Measurements from ENCODE around the gene AKR1C1. TPM values are rescaled to one million over a fixed set of nuclear protein-coding genes. Genes with fewer than 3 reads are reported as not detected.
"Not testable (repeated sequence)": the region's sequence is repeated elsewhere in the genome, so short reads cannot be mapped to it uniquely, and the experiment has no call there.

The AKR1C1 gene
- total RNA-seq, 2 experiments from 2014 or later, result not detected

GRCh38 chr10:5013385-5013784, 50.2 kb downstream of the AKR1C1 start:
- Histone ChIP-seq H2AFZ (ENCODE audit: low read length) (no peak overlapping the region), H3K4me3 (ENCODE audit: low read depth, low read length, poor library complexity, severe bottlenecking) (no peak overlapping the region), H3K27ac (ENCODE audit: low read depth, low read length, poor library complexity, severe bottlenecking) (no peak overlapping the region), H3K36me3 (ENCODE audit: insufficient read depth, low read length) (no peaks in the 10 kb centered on the region), H3K4me2 (ENCODE audit: low read length) (no peak overlapping the region), H3K79me2 (ENCODE audit: insufficient read depth, low read depth, low read length) (no peaks in the 10 kb centered on the region), H3K9me2 (ENCODE audit: insufficient read depth, low read length) (no peaks in the 10 kb centered on the region), H3K4me1 (ENCODE audit: insufficient read depth, low read length, poor library complexity, severe bottlenecking) (no peaks in the 10 kb centered on the region), H3K9me3 (ENCODE audit: low read length) (no peaks in the 10 kb centered on the region), H4K20me1 (ENCODE audit: insufficient read depth, low read length) (no peaks in the 10 kb centered on the region)
- TF ChIP-seq, protein P1, sequence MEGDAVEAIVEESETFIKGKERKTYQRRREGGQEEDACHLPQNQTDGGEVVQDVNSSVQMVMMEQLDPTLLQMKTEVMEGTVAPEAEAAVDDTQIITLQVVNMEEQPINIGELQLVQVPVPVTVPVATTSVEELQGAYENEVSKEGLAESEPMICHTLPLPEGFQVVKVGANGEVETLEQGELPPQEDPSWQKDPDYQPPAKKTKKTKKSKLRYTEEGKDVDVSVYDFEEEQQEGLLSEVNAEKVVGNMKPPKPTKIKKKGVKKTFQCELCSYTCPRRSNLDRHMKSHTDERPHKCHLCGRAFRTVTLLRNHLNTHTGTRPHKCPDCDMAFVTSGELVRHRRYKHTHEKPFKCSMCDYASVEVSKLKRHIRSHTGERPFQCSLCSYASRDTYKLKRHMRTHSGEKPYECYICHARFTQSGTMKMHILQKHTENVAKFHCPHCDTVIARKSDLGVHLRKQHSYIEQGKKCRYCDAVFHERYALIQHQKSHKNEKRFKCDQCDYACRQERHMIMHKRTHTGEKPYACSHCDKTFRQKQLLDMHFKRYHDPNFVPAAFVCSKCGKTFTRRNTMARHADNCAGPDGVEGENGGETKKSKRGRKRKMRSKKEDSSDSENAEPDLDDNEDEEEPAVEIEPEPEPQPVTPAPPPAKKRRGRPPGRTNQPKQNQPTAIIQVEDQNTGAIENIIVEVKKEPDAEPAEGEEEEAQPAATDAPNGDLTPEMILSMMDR (conservative IDR thresholded peaks at IDR 0.05; ENCODE audit: low read length), result no peak
- no peak for TF ChIP-seq EZH2phosphoT487 (IDR thresholded peaks at IDR 0.05; ENCODE audit: borderline replicate concordance, low read depth, low read length)
- no TSS peak for BruUV-seq (replicated peaks)
- DNase-seq (ENCODE audit: low spot score), result no peak
- ChIA-PET POLR2A (no interaction called here), CTCF (ENCODE audit: unreplicated experiment) (no interaction called here)
- intact Hi-C loops (cut with micrococcal nuclease; ENCODE audit: unreplicated experiment), result no loop called here

DNA sequence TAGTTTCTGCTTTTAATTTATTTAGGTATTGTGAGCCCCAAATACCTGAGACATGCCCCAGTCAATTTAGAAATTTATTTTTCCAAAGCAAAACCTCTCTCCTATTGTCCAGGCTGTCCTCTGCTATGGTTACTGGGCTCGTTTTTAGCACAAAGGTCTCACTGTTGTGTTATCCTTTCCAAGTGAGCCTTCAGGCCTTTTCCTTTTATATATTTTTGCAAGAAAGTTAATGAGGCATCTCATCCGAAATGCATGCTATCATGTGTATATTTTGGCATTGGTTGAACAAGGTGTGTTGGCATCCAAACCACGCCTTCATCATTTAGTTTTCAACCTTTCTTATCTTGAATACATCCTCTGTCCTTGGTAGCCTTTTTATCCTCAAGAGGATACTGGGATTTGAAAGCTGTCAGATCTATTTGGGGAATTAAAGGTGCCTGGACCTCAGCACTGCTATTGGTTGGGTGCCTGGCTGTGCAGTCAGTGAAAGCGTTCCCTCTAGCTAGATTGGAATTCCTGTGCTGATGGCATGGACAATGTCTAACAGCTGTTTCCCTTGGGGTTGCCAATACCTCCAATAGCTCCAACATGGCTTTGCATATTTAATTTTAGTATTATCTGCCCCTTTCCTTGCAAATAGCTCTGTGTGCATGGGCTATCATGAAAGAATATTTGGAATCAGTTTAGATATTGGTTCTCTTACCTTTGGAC, 51.1 kb downstream of the AKR1C1 start:
- H3K9me3 ChIP-seq (ENCODE audit: low read length); H3K4me1 ChIP-seq (ENCODE audit: insufficient read depth, low read length, poor library complexity, severe bottlenecking); CTCF ChIA-PET (ENCODE audit: unreplicated experiment); BruUV-seq (replicated peaks); H3K79me2 ChIP-seq (ENCODE audit: insufficient read depth, low read depth, low read length); POLR2A ChIA-PET; H4K20me1 ChIP-seq (ENCODE audit: insufficient read depth, low read length); H3K27ac ChIP-seq (ENCODE audit: low read depth, low read length, poor library complexity, severe bottlenecking); H3K4me3 ChIP-seq (ENCODE audit: low read depth, low read length, poor library complexity, severe bottlenecking); DNase-seq (ENCODE audit: low spot score); intact Hi-C loops (cut with micrococcal nuclease; ENCODE audit: unreplicated experiment); H3K4me2 ChIP-seq (ENCODE audit: low read length); H2AFZ ChIP-seq (ENCODE audit: low read length); H3K36me3 ChIP-seq (ENCODE audit: insufficient read depth, low read length); H3K9me2 ChIP-seq (ENCODE audit: insufficient read depth, low read length): not testable (repeated sequence)

GRCh38 chr10:5014936-5015335, 51.7 kb downstream of the AKR1C1 start:
- ChIA-PET CTCF (ENCODE audit: unreplicated experiment) (no interaction called here), POLR2A (no interaction called here)
- Histone ChIP-seq H3K9me3 (ENCODE audit: low read length) (no peaks in the 10 kb centered on the region), H3K4me3 (ENCODE audit: low read depth, low read length, poor library complexity, severe bottlenecking) (no peak overlapping the region), H2AFZ (ENCODE audit: low read length) (no peak overlapping the region), H3K27ac (ENCODE audit: low read depth, low read length, poor library complexity, severe bottlenecking) (no peak overlapping the region), H4K20me1 (ENCODE audit: insufficient read depth, low read length) (no peaks in the 10 kb centered on the region), H3K4me1 (ENCODE audit: insufficient read depth, low read length, poor library complexity, severe bottlenecking) (no peaks in the 10 kb centered on the region), H3K79me2 (ENCODE audit: insufficient read depth, low read depth, low read length) (no peaks in the 10 kb centered on the region), H3K36me3 (ENCODE audit: insufficient read depth, low read length) (no peaks in the 10 kb centered on the region), H3K4me2 (ENCODE audit: low read length) (no peak overlapping the region), H3K9me2 (ENCODE audit: insufficient read depth, low read length) (no peaks in the 10 kb centered on the region)
- intact Hi-C loops (cut with micrococcal nuclease; ENCODE audit: unreplicated experiment), result no loop called here
- BruUV-seq (replicated peaks), result no TSS peak
- peak; percentile 1 for DNase-seq (ENCODE audit: low spot score)
- no peak for TF ChIP-seq EZH2phosphoT487 (IDR thresholded peaks at IDR 0.05; ENCODE audit: borderline replicate concordance, low read depth, low read length)
- TF ChIP-seq, protein P1 (conservative IDR thresholded peaks at IDR 0.05; ENCODE audit: low read length), result no peak

All from OCI-LY7 (cell line).